Psoas muscle (tissue), 8 donors: ENCODE results near the gene CLSTN3. TPM values are rescaled to one million over a fixed set of nuclear protein-coding genes. Genes with fewer than 3 reads are reported as not detected.

Source experiments
- ATAC-seq, 4 donors: fragments of 200-7000 bp; cut with Tn5 transposase; one replicate each; pipeline ENCODE4 v1.9.1; 2020; ENCODE audit warnings: moderate library complexity in 3 of 4, mild to moderate bottlenecking in 2 of 4
- DNase-seq, 2 donors: peaks; one replicate each; pipeline ENCODE4 v3.0.0-alpha.2; 2020
- H3K27ac ChIP-seq: fragments of 200-600 bp; one replicate; pipeline ENCODE4 v1.8.0; 2022
- H3K27me3 ChIP-seq, 3 donors: fragments of 200-600 bp in 1 of 3; one replicate each; pipeline versions ENCODE4 v1.6.1 to v1.8.0; 2013 to 2022; ENCODE audit warnings: low read length in 2 of 3, mild to moderate bottlenecking in 2 of 3, moderate library complexity in 1 of 3; ENCODE audit not compliant: insufficient read depth in 3 of 3
- H3K36me3 ChIP-seq, 2 donors: fragments of 200-600 bp in 1 of 2; one replicate each; pipeline versions ENCODE4 v1.6.1 to v1.8.0; 2013 to 2022; ENCODE audit warnings: low read depth in 1 of 2, mild to moderate bottlenecking in 1 of 2, moderate library complexity in 1 of 2; ENCODE audit not compliant: insufficient read depth in 1 of 2
- H3K4me1 ChIP-seq: fragments of 200-600 bp; one replicate; pipeline ENCODE4 v1.8.0; 2022
- H3K4me3 ChIP-seq: fragments of 200-600 bp; one replicate; pipeline ENCODE4 v1.8.0; 2022; ENCODE audit warnings: mild to moderate bottlenecking
- H3K9me3 ChIP-seq: fragments of 200-600 bp; one replicate; pipeline ENCODE4 v1.8.0; 2022
- WGBS, 3 donors: extraction: QIAGEN DNeasy Blood & Tissue Kit; methylation state at CpG; one replicate each; pipeline versions ENCODE4 v1.1.6 to v1.1.7; 2013; 5-methylcytosine and 5-hydroxymethylcytosine counted together
- intact Hi-C, 2 donors: fragments of 100-400 bp; cut with DNase I; formaldehyde crosslinking; loops; one replicate each; pipeline versions ENCODE4 v1.11.0 to v1.14.2; 2022
- polyA plus RNA-seq, 3 donors: library from polyadenylated mRNA; stranded (reverse); fragments of 200-250 nt; gene quantifications; one replicate each; pipeline ENCODE4 v1.2.3, GENCODE V29; 2013
- total RNA-seq, 4 donors: library from RNA; stranded (reverse); fragmentation: NEBNext Ultra II Directional in 2 of 4; extraction: Animal tissue kit (Norgen Biotek cat#: 25700) in 2 of 4; gene quantifications; one replicate each; pipeline versions ENCODE4 v1.2.1 to v1.2.4, GENCODE V29; 2021 to 2023
- TF ChIP-seq, protein P1 (sequence below): fragments of 200-600 bp; IDR thresholded peaks from one replicate; pipeline ENCODE4 v1.8.0; 2022; ENCODE audit warnings: antibody characterized with exemption
- donor health status: healthy with polysubstance abuse.
- donor health status: DM: no; HTN: no; CAD: no; lungs with moderate emphysema.
- donor health status: Bipolar disorder and iron deficiency.
- donor health status: healthy.
- donor health status: DM: yes; HTN: yes; CAD: no.
- donor health status: DM: no; HTN: no; CAD: no.
- donor health status: DM: no; HTN: no; CAD: no.
- donor health status: DM: yes; HTN: yes; CAD: no.

Gene CLSTN3
- total and polyA plus RNA-seq, 7 donors: 1.2 to 5.1 (median 3.2) TPM

- H3K27ac ChIP-seq: no peak overlapping the region
- no peak for DNase-seq
- intact Hi-C loops: no loop called here
- H3K9me3 ChIP-seq: no peaks in the 10 kb centered on the region
- H3K4me3 ChIP-seq: no peak overlapping the region
- ATAC-seq: no peak
- no peaks in the 10 kb centered on the region for H3K27me3 ChIP-seq
- H3K36me3 ChIP-seq: no peaks in the 10 kb centered on the region
- H3K4me1 ChIP-seq: no peaks in the 10 kb centered on the region
- TF ChIP-seq, protein P1, sequence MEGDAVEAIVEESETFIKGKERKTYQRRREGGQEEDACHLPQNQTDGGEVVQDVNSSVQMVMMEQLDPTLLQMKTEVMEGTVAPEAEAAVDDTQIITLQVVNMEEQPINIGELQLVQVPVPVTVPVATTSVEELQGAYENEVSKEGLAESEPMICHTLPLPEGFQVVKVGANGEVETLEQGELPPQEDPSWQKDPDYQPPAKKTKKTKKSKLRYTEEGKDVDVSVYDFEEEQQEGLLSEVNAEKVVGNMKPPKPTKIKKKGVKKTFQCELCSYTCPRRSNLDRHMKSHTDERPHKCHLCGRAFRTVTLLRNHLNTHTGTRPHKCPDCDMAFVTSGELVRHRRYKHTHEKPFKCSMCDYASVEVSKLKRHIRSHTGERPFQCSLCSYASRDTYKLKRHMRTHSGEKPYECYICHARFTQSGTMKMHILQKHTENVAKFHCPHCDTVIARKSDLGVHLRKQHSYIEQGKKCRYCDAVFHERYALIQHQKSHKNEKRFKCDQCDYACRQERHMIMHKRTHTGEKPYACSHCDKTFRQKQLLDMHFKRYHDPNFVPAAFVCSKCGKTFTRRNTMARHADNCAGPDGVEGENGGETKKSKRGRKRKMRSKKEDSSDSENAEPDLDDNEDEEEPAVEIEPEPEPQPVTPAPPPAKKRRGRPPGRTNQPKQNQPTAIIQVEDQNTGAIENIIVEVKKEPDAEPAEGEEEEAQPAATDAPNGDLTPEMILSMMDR: no peak
- 61 to 87% (median 65%) methylated on average over 6 of the region's 6 CpGs for WGBS, 3 donors
Observed at GRCh38 chr12:7151532-7151931, 21.4 kb downstream of the CLSTN3 start.

DNA sequence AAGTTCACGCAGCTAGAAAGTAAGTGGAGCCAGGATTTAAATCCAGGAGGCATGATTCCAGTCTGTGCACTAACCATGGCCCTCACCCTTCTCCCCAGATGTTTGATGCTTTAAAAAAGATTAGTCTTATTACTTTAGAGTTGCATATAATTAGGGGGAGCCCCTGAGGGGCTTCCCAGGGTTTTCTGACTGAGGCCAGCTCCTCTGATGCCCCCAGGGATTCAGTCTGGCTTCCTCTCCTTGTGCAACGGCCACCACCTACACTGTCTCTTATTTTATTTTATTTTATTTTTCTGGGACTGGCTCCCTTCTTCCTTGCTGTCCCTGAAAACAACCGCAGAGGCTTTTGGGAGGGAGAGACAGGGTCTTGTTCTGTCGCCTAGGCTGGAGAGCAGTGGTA lies 22.6 kb downstream of the CLSTN3 start:
- Histone ChIP-seq H3K4me1 (no peaks in the 10 kb centered on the region), H3K27ac (no peak overlapping the region), H3K9me3 (no peaks in the 10 kb centered on the region), H3K4me3 (no peak overlapping the region), H3K36me3 (no peaks in the 10 kb centered on the region), H3K27me3 (no peaks in the 10 kb centered on the region)
- ATAC-seq (no peak), DNase-seq (no peak)
- WGBS, 3 donors: 78 to 85% (median 80%) methylated on average over 4 of the region's 4 CpGs
- TF ChIP-seq, protein P1: no peak
- intact Hi-C loops: no loop called here

DNA sequence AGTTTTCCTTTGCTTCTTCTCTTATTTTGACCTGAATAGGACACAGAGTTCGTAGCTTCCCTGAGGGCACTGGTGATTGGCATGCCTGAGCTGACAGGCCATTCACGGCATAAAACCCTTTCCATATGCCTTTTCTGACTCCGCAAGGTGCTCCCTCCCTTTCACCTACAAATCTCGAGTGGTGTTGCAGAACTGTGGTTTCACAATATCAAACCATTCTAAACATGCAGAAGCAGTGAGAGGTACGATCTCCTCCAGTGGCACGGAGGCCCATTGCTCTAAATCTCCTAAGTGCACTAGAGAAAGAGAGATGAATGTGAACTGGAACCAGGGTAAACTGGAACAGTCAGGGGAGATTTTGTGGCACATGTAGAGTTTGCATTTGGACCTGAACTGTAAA lies 23.9 kb downstream of the CLSTN3 start:
- no peaks in the 10 kb centered on the region for H3K27me3 ChIP-seq
- intact Hi-C loops: no loop called here
- DNase-seq (no peak), ATAC-seq (no peak)
- H3K9me3 ChIP-seq: no peaks in the 10 kb centered on the region
- WGBS, 3 donors: 83 to 91% (median 84%) methylated on average over 6 of the region's 6 CpGs
- no peak overlapping the region for H3K4me3 ChIP-seq
- TF ChIP-seq, protein P1: no peak
- no peaks in the 10 kb centered on the region for H3K36me3 ChIP-seq
- no peaks in the 10 kb centered on the region for H3K4me1 ChIP-seq
- no peak overlapping the region for H3K27ac ChIP-seq

DNA sequence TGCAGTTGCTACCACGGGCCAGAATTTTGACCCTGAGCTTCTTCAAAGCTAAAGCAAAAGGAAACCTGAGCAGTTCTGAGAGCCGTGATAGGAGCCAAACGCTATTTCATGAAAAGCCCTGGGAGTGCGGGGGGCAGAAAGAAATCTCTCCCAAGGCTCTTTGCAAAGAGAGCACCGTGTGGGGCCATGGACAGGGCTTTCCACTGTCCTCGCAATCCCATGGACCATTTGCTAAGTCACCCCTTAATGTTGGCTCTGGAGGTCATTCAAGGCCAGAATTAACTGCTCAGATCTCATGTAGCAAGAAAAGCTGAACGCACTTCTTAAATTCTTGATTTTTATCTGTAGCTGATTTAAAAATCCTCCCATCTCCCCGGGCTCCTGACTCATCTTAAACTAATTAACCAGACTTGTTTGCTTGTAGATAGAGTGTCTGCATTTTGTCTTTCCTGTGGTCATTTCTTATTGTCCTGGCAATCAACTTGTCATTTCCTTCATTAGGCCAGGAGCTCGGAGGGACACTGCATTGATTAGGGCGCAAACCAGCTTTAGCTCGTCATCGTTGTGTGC lies 24.8 kb downstream of the CLSTN3 start:
- no peak for ATAC-seq
- no peaks in the 10 kb centered on the region for H3K36me3 ChIP-seq

More for the DNA sequence above, 24.8 kb downstream of the CLSTN3 start:
- Histone ChIP-seq H3K27ac (no peak overlapping the region), H3K27me3 (no peaks in the 10 kb centered on the region), H3K4me3 (no peak overlapping the region), H3K4me1 (no peaks in the 10 kb centered on the region), H3K9me3 (no peaks in the 10 kb centered on the region)
- 74 to 75% (median 74%) methylated on average over 12 of the region's 12 CpGs for WGBS, 3 donors
- intact Hi-C loops: no loop called here
- TF ChIP-seq, protein P1: no peak
- no peak for DNase-seq
